ENCODE data around the gene EIF5B. TPM values are rescaled to one million over a fixed set of nuclear protein-coding genes. Genes with fewer than 3 reads are reported as not detected.

The EIF5B gene
- total RNA-seq, 2 donors from 2014 or later: 50.7 to 81.0 TPM

DNA sequence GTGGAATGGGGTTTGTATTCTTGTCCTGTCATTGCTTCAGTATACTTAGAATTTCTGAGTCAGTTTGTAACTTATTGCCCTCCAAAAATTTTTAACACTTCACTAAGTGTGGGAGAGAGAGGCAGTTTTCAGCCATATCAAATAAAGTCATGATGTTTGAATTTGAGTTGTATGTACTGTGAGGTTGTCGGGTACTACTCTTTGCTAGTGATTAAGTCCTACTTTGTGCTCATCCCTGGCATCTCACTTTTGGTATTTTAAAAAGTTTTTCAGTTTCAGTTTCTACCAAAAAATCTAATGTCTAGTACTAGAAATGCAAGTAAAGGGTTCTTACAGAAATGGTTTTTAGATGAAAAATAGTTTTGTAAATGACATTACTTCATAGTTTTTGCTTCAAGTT lies 40.7 kb downstream of the EIF5B start:
- Histone ChIP-seq H3K4me1 (no peaks in the 10 kb centered on the region), H3K27ac (no peak overlapping the region), H3K36me3 (peaks cover 69% of the 10 kb centered on the region), H3K9me3 (peaks cover 0 to 5% of the 10 kb centered on the region in 2 donors), H3K4me3 (no peak overlapping the region), H3K27me3 (no peaks in the 10 kb centered on the region)
- no peak for DNase-seq (ENCODE audit: low spot score)
- TF ChIP-seq, protein P1, sequence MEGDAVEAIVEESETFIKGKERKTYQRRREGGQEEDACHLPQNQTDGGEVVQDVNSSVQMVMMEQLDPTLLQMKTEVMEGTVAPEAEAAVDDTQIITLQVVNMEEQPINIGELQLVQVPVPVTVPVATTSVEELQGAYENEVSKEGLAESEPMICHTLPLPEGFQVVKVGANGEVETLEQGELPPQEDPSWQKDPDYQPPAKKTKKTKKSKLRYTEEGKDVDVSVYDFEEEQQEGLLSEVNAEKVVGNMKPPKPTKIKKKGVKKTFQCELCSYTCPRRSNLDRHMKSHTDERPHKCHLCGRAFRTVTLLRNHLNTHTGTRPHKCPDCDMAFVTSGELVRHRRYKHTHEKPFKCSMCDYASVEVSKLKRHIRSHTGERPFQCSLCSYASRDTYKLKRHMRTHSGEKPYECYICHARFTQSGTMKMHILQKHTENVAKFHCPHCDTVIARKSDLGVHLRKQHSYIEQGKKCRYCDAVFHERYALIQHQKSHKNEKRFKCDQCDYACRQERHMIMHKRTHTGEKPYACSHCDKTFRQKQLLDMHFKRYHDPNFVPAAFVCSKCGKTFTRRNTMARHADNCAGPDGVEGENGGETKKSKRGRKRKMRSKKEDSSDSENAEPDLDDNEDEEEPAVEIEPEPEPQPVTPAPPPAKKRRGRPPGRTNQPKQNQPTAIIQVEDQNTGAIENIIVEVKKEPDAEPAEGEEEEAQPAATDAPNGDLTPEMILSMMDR (IDR thresholded peaks at IDR 0.05): no peak

DNA sequence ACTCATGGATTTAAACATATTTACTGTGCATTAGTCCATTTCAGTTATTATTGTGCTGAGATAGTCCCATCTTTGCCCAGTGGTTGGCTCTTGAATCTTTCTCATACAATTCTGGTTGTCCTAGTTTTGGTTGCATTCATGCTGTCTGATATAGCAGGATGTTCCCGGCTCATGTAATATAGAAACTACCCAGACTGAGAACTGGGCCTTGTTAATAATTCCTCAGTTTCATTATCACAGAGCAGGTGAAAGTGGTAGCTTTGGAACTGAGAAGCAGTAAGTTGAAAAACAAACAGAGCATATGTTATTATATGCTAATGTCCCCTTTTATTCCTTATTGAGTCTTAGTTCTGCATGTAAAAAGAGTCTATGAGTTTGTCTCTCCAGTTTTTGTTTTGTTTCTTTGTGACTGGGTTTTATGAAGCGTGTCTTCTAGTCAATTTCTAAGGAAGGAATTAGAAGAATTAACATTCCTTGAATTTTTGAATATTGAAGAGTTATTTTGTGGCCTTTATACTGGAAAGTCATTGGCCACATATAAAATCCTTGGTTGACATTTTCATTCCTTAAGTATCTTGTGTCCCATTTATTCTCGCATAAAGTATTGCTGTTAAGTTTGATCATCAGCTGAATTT lies 43.3 kb downstream of the EIF5B start:
- no peak for DNase-seq (ENCODE audit: low spot score)
- H3K9me3 ChIP-seq: peaks cover 0 to 3% of the 10 kb centered on the region in 2 donors
- H3K4me3 ChIP-seq: no peak overlapping the region
- H3K4me1 ChIP-seq: no peaks in the 10 kb centered on the region
- no peaks in the 10 kb centered on the region for H3K27me3 ChIP-seq
- no peak overlapping the region for H3K27ac ChIP-seq
- TF ChIP-seq, protein P1 (IDR thresholded peaks at IDR 0.05): no peak
- H3K36me3 ChIP-seq: peaks cover 74% of the 10 kb centered on the region

DNA sequence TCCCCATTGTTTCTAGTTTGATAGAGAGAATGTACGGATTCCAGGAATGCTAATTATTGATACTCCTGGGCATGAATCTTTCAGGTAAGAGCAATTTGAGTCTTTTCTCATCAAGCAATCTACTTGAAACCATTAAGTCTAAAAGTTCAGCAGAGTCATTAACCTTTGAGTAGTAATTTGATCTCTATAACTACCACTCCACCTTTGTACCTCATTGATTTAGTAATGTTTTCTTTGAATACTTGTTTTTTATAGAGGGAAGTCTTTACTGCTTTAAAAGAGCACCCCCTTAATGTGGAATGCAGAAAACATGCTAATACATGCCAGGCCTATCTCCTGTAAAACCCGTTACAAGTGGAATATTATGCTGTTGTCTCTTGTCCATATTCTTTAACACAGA lies 45.0 kb downstream of the EIF5B start:
- H3K36me3 ChIP-seq: peaks cover 67% of the 10 kb centered on the region
- H3K4me1 ChIP-seq: no peaks in the 10 kb centered on the region
- TF ChIP-seq, protein P1 (IDR thresholded peaks at IDR 0.05): no peak
- no peak for DNase-seq (ENCODE audit: low spot score)
- H3K27me3 ChIP-seq: no peaks in the 10 kb centered on the region
- peaks cover 0 to 3% of the 10 kb centered on the region in 2 donors for H3K9me3 ChIP-seq
- no peak overlapping the region for H3K27ac ChIP-seq
- no peak overlapping the region for H3K4me3 ChIP-seq

DNA sequence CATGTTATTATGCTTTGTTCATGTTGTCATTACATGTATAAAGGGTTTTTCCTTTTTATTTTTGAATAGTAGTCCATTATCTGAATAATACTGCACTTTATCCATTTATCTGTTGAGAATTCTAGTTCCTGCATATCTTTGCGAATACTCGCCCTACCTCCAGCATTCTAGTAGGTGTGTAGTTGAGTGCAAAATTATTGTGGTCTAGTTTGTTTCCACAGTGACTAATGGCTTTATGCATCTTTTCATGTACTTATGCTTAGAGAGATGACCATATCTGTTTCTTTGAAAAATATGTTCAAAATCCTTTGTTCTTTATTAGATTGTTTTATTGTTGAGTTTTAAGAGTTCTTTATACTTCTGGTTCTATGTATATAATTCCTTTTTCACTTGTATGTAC lies 48.8 kb downstream of the EIF5B start:
- Histone ChIP-seq H3K36me3 (peaks cover 54% of the 10 kb centered on the region), H3K4me3 (no peak overlapping the region), H3K27ac (no peak overlapping the region), H3K4me1 (peaks cover 0 to 11% of the 10 kb centered on the region in 2 donors), H3K27me3 (no peaks in the 10 kb centered on the region), H3K9me3 (peaks cover 0 to 3% of the 10 kb centered on the region in 2 donors)
- no peak for DNase-seq (ENCODE audit: low spot score)
- TF ChIP-seq, protein P1 (IDR thresholded peaks at IDR 0.05): no peak

DNA sequence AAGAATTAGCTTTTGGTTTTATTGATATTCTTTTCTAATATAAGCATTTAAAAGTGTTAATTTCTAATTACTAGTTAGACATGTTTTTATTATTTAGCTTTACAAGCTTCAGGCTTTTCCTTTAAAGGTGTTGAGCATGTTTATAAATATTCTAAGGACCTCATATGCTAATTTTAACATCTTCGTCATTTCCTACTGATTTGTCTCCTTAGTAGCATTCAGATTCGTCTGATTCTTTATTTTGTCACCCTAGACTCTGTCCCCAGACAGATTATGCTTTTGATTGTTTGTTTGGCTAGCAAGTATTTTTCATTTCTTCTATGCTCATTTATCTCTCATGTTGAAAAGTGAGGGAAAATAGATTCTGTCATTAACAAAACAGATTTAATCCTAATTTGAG lies 51.7 kb downstream of the EIF5B start:
- Histone ChIP-seq H3K4me1 (peaks cover 0 to 11% of the 10 kb centered on the region in 2 donors), H3K36me3 (peaks cover 58% of the 10 kb centered on the region), H3K27me3 (no peaks in the 10 kb centered on the region), H3K27ac (peak overlapping the region; percentile 3 to 77), H3K4me3 (no peak overlapping the region), H3K9me3 (peaks cover 0 to 3% of the 10 kb centered on the region in 2 donors)
- TF ChIP-seq, protein P1 (IDR thresholded peaks at IDR 0.05): no peak
- no peak for DNase-seq (ENCODE audit: low spot score)

DNA sequence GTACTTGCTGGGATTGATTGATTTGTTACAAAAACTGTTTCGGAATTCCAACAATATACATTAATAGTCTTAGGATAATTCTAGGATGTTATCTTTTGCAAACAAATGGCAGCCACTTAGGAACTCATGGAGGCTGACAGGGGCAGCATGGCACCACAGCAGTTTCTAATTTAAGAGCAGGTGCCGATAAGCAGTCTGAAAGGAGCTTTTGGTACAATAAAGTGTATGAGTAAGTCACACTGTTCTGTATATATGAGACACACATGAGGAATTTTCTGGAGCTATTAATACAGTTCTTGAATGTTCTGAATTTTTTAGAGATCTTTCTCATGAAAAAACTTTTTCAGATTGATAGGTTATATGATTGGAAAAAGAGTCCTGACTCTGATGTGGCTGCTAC lies 52.2 kb downstream of the EIF5B start:
- no peak for DNase-seq (ENCODE audit: low spot score)
- Histone ChIP-seq H3K9me3 (peaks cover 0 to under 1% of the 10 kb centered on the region in 2 donors), H3K27me3 (no peaks in the 10 kb centered on the region), H3K27ac (peak overlapping the region; percentile 3 to 77), H3K4me3 (no peak overlapping the region), H3K36me3 (peaks cover 59% of the 10 kb centered on the region), H3K4me1 (peaks cover 0 to 11% of the 10 kb centered on the region in 2 donors)
- TF ChIP-seq, protein P1 (IDR thresholded peaks at IDR 0.05): no peak
